HepG2 (cell line): ENCODE data around the gene PRIMPOL. TPM values are rescaled to one million over a fixed set of nuclear protein-coding genes. Genes with fewer than 3 reads are reported as not detected.

Experiments used
- ATAC-seq: fragments of 200-7000 bp; cut with Tn5 transposase; 3 replicates; pipeline ENCODE4 v1.9.1; 2020; ENCODE audit warnings: mild to moderate bottlenecking, moderate library complexity
- BruUV-seq: library from RNA; stranded (reverse); fragments of 400-500 nt; replicated peaks from 2 replicates; lab custom pipeline; 2021; lab: Mats Ljungman, UMichigan
- CTCF ChIA-PET: fragments of 300-600 bp; formaldehyde crosslinking; extraction: SDS; loops from one replicate; lab custom pipeline; 2021; ENCODE audit warnings: low total read pairs, inconsistent platforms, low intra/inter-chr PET ratio; lab: Yijun Ruan, JAX
- POLR2A ChIA-PET: fragments of 350-600 bp; sonication (Branson Sonifier 250); formaldehyde crosslinking; loops from one replicate; lab custom pipeline; 2020; ENCODE audit warnings: antibody characterized with exemption, inconsistent platforms; lab: Yijun Ruan, JAX
- DNase-seq: peaks from one replicate; pipeline ENCODE4 v3.0.0-alpha.2; 2015; ENCODE audit warnings: low spot score
- FAIRE-seq: peaks from 3 replicates; lab custom pipeline; 2011; peaks lifted over from hg19 to GRCh38; lab: Jason Lieb, UNC
- H2AFZ ChIP-seq: one replicate; pipeline ENCODE4 v1.6.1; 2011; ENCODE audit warnings: low read length, inconsistent platforms
- H3K27ac ChIP-seq: fragments of 300-600 bp; 3 replicates; pipeline ENCODE4 v1.8.0; 2011; ENCODE audit warnings: mixed run types, mild to moderate bottlenecking, mixed read lengths, low read length, inconsistent platforms; ENCODE audit not compliant: insufficient read depth; ENCODE audit errors: extremely low read length
- H3K27me3 ChIP-seq, 2 experiments: fragments of 200-600 bp in 1 of 2; 2 replicates in 1 of 2; 3 replicates in 1 of 2; pipeline versions ENCODE4 v1.6.0 to v1.8.0; 2011; ENCODE audit warnings: low read length in 2 of 2, mild to moderate bottlenecking in 2 of 2, moderate library complexity in 2 of 2, inconsistent platforms in 1 of 2; ENCODE audit not compliant: insufficient read depth in 2 of 2, control insufficient read depth in 1 of 2
- H3K36me3 ChIP-seq, 2 experiments: fragments of 200-600 bp in 1 of 2; replicated peaks in 1 of 2; 2 replicates in 1 of 2; 3 replicates in 1 of 2; pipeline versions ENCODE4 v1.5.1 to v1.8.0; 2011; ENCODE audit warnings: low read length in 2 of 2, inconsistent platforms in 1 of 2; ENCODE audit not compliant: insufficient read depth in 2 of 2, control insufficient read depth in 1 of 2
- H3K4me1 ChIP-seq: 2 replicates; pipeline ENCODE4 v1.5.1; 2012; ENCODE audit warnings: low read length, inconsistent platforms; ENCODE audit not compliant: insufficient read depth
- H3K4me2 ChIP-seq: 2 replicates; pipeline ENCODE4 v1.6.0; 2011; ENCODE audit warnings: low read depth, low read length, inconsistent platforms
- H3K4me3 ChIP-seq, 3 experiments: fragments of 200-600 bp in 1 of 3; sonication (generic), shearing (Covaris generic) in 1 of 3; replicated peaks in 1 of 3; 2 replicates each; pipeline ENCODE4 v1.5.1; 2011 to 2016; ENCODE audit warnings: low read length in 3 of 3, inconsistent platforms in 2 of 3, low read depth in 2 of 3, mild to moderate bottlenecking in 2 of 3, control low read depth in 1 of 3, mixed read lengths in 1 of 3; ENCODE audit not compliant: insufficient read depth in 1 of 3
- H3K79me2 ChIP-seq: one replicate; pipeline ENCODE4 v1.6.1; 2011; ENCODE audit warnings: low read length, inconsistent platforms; ENCODE audit not compliant: insufficient read depth
- H3K9ac ChIP-seq: 2 replicates; pipeline ENCODE4 v1.6.0; 2011; ENCODE audit warnings: mild to moderate bottlenecking, low read depth, low read length, inconsistent platforms; ENCODE audit not compliant: insufficient read depth
- H3K9me3 ChIP-seq: 2 replicates; pipeline ENCODE4 v1.5.1; 2012; ENCODE audit warnings: mild to moderate bottlenecking, low read length
- H4K20me1 ChIP-seq: 2 replicates; pipeline ENCODE4 v1.6.0; 2011; ENCODE audit warnings: inconsistent platforms, mild to moderate bottlenecking, low read length, moderate library complexity; ENCODE audit not compliant: insufficient read depth
- CEBPG ChIP-seq: IDR thresholded peaks from 2 replicates; pipeline ENCODE4 v1.6.1; 2016
- DMAP1 ChIP-seq: IDR thresholded peaks from 2 replicates; pipeline ENCODE4 v1.6.1; 2016
- HOXA7 ChIP-seq: sonication (generic); formaldehyde crosslinking; IDR thresholded peaks from 2 replicates; pipeline ENCODE4 v1.8.1; 2022; ENCODE audit warnings: mild to moderate bottlenecking, missing genetic modification reagents, moderate library complexity
- IRX3 ChIP-seq: sonication (generic); formaldehyde crosslinking; IDR thresholded peaks from 2 replicates; pipeline ENCODE4 v1.8.1; 2023; ENCODE audit warnings: mild to moderate bottlenecking, low read depth, missing genetic modification reagents, borderline replicate concordance
- ISL2 ChIP-seq: sonication (generic); formaldehyde crosslinking; IDR thresholded peaks from 2 replicates; pipeline ENCODE4 v1.5.0; 2020; ENCODE audit warnings: missing genetic modification reagents
- MYNN ChIP-seq: sonication (generic); formaldehyde crosslinking; IDR thresholded peaks from 2 replicates; pipeline ENCODE4 v1.4.0; 2020; ENCODE audit warnings: mild to moderate bottlenecking, low read depth, missing genetic modification reagents
- NR2F6 ChIP-seq, 2 experiments: IDR thresholded peaks; 2 replicates each; pipeline ENCODE4 v1.6.1; 2016; ENCODE audit warnings: antibody characterized with exemption in 1 of 2, mild to moderate bottlenecking in 1 of 2
- SMARCE1 ChIP-seq: fragments of 450-650 bp; IDR thresholded peaks from 2 replicates; pipeline ENCODE4 v1.6.1; 2017; ENCODE audit warnings: borderline replicate concordance
- SMYD3 ChIP-seq: sonication (generic); formaldehyde crosslinking; IDR thresholded peaks from 2 replicates; pipeline ENCODE4 v1.8.1; 2023; ENCODE audit warnings: mild to moderate bottlenecking, missing genetic modification reagents
- SNAPC2 ChIP-seq: sonication (generic); formaldehyde crosslinking; IDR thresholded peaks from 2 replicates; pipeline ENCODE4 v1.8.1; 2022; ENCODE audit warnings: mild to moderate bottlenecking, missing genetic modification reagents
- THRA ChIP-seq: sonication (generic); formaldehyde crosslinking; IDR thresholded peaks from 2 replicates; pipeline ENCODE4 v1.4.0; 2020; ENCODE audit warnings: missing genetic modification reagents, borderline replicate concordance
- TMF1 ChIP-seq: sonication (generic); formaldehyde crosslinking; IDR thresholded peaks from 2 replicates; pipeline ENCODE4 v1.8.1; 2022; ENCODE audit warnings: low read depth, missing genetic modification reagents
- ZEB1 ChIP-seq: IDR thresholded peaks from 2 replicates; pipeline ENCODE4 v1.6.1; 2012; ENCODE audit warnings: mild to moderate bottlenecking, low read depth, inconsistent platforms; ENCODE audit not compliant: insufficient replicate concordance
- ZNF326 ChIP-seq: sonication (generic); formaldehyde crosslinking; IDR thresholded peaks from 2 replicates; pipeline ENCODE4 v1.4.0; 2020; ENCODE audit warnings: missing genetic modification reagents, borderline replicate concordance
- ZNF329 ChIP-seq: sonication (generic); formaldehyde crosslinking; IDR thresholded peaks from 2 replicates; pipeline ENCODE4 v1.9.0; 2021; ENCODE audit warnings: low read depth, mild to moderate bottlenecking, missing genetic modification reagents
- ZNF354B ChIP-seq: sonication (generic); formaldehyde crosslinking; IDR thresholded peaks from 2 replicates; pipeline ENCODE4 v1.8.0; 2022; ENCODE audit warnings: mild to moderate bottlenecking, missing genetic modification reagents
- WGBS: methylation state at CpG from one replicate; pipeline ENCODE4 v1.1.6; 2017; ENCODE audit warnings: low lambda C conversion rate; 5-methylcytosine and 5-hydroxymethylcytosine counted together
- in situ Hi-C: cut with HindIII; loops from 2 replicates; pipeline ENCODE4 v1.10.0; 2017; ENCODE audit warnings: low pct_unique_long_range_greater_than_20kb; ENCODE audit not compliant: extremely low pct_ligation_motif_present
- intact Hi-C: fragments of 100-400 bp; cut with micrococcal nuclease; formaldehyde crosslinking; loops from one replicate; pipeline ENCODE4 v1.10.0; 2022; ENCODE audit not compliant: unreplicated experiment
- polyA plus RNA-seq, 8 experiments: library from polyadenylated mRNA; depleted of rRNA in 3 of 8; stranded (reverse) in 7 of 8; unstranded in 1 of 8; fragments of >200 nt; fragmentation: Illumina TruSeq in 4 of 8; extraction: Trizol in 4 of 8; gene quantifications; 2 replicates each; pipeline versions ENCODE4 v1.2.1 to v1.2.3, GENCODE V29; 2011 to 2016; ENCODE audit warnings: low read depth in 4 of 8, missing spikeins in 1 of 8, mixed read lengths in 1 of 8; ENCODE audit not compliant: insufficient read depth in 1 of 8
- total RNA-seq, 5 experiments: library from RNA; depleted of rRNA; stranded (reverse); fragments of >200 nt; fragmentation: Illumina TruSeq; extraction: Trizol; gene quantifications; 2 replicates each; pipeline ENCODE4 v1.2.3, GENCODE V29; 2016; ENCODE audit warnings: low read depth in 1 of 5
- TF ChIP-seq, protein P1 (sequence below): sonication (generic); formaldehyde crosslinking; IDR thresholded peaks from 2 replicates; pipeline ENCODE4 v1.4.0; 2020; ENCODE audit warnings: missing genetic modification reagents
- TF ChIP-seq, protein P2 (sequence below): IDR thresholded peaks from 2 replicates; pipeline ENCODE4 v1.6.1; 2016; ENCODE audit warnings: control low read depth

Gene PRIMPOL
- total and polyA plus RNA-seq, 2 of the 13 experiments (the other 11 are each of a cell fraction or from before 2014, with no cell fraction given) = 7.3 to 11.0 TPM

GRCh38 chr4:184648313-184649025, 1.1 kb upstream of the PRIMPOL start:
- no peaks in the 10 kb centered on the region for H3K36me3 ChIP-seq
- peaks cover 10% of the 10 kb centered on the region; the same call in 1 of the 2 replicates for H4K20me1 ChIP-seq
- in situ Hi-C loops = no loop called here
- ChIA-PET CTCF (no interaction called here), POLR2A (interaction anchor here (0.7 to 4.3 kb wide), 13 partner anchors 9 to 249 kb away, joined by 3 to 48 read pairs (median 5); partner anchors contain the start of genes CENPU and IRF2)
- H3K9ac ChIP-seq = peak overlapping the region; percentile 89
- DNase-seq (peak; percentile 34), ATAC-seq (peak; percentile 58), FAIRE-seq (no peak)
- H3K79me2 ChIP-seq = peaks cover 60% of the 10 kb centered on the region
- peaks cover 56% of the 10 kb centered on the region for H3K4me1 ChIP-seq
- H3K27me3 ChIP-seq = no peaks in the 10 kb centered on the region; a peak in 1 of 5 replicates
- no peaks in the 10 kb centered on the region for H3K9me3 ChIP-seq
- intact Hi-C loops = loop anchor here (2.0 to 10.0 kb wide), 4 partner anchors 22 to 384 kb away; partner anchors contain the start of gene IRF2
- peak overlapping the region; percentile 88 for H3K27ac ChIP-seq
- peak overlapping the region; percentile 84 to 92 (median 86) for H3K4me3 ChIP-seq
- H3K4me2 ChIP-seq = peak overlapping the region; percentile 94
- BruUV-seq = no TSS peak
- under 1% methylated on average over 22 of the region's 52 CpGs for WGBS
- no peak overlapping the region for H2AFZ ChIP-seq
- TF ChIP-seq IRX3 (CRISPR knock-in tag) = no peak
- no peak for TF ChIP-seq MYNN (CRISPR knock-in tag)
- TF ChIP-seq, protein P1, sequence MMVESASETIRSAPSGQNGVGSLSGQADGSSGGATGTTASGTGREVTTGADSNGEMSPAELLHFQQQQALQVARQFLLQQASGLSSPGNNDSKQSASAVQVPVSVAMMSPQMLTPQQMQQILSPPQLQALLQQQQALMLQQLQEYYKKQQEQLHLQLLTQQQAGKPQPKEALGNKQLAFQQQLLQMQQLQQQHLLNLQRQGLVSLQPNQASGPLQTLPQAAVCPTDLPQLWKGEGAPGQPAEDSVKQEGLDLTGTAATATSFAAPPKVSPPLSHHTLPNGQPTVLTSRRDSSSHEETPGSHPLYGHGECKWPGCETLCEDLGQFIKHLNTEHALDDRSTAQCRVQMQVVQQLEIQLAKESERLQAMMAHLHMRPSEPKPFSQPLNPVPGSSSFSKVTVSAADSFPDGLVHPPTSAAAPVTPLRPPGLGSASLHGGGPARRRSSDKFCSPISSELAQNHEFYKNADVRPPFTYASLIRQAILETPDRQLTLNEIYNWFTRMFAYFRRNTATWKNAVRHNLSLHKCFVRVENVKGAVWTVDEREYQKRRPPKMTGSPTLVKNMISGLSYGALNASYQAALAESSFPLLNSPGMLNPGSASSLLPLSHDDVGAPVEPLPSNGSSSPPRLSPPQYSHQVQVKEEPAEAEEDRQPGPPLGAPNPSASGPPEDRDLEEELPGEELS (CRISPR knock-in tag) = no peak
- TF ChIP-seq SMYD3 (CRISPR knock-in tag) = no peak
- peak; percentile 27 for TF ChIP-seq ZEB1
- no peak for TF ChIP-seq ZNF329 (CRISPR knock-in tag)
- no peak for TF ChIP-seq CEBPG
- TF ChIP-seq HOXA7 (CRISPR knock-in tag) = no peak
- TF ChIP-seq ZNF326 (CRISPR knock-in tag) = no peak
- 0 out of 2 replicates have a peak, but pooled peaks have one; percentile 37 for TF ChIP-seq TMF1
- no peak for TF ChIP-seq SMARCE1
- TF ChIP-seq ISL2 = no peak
- TF ChIP-seq, protein P2, sequence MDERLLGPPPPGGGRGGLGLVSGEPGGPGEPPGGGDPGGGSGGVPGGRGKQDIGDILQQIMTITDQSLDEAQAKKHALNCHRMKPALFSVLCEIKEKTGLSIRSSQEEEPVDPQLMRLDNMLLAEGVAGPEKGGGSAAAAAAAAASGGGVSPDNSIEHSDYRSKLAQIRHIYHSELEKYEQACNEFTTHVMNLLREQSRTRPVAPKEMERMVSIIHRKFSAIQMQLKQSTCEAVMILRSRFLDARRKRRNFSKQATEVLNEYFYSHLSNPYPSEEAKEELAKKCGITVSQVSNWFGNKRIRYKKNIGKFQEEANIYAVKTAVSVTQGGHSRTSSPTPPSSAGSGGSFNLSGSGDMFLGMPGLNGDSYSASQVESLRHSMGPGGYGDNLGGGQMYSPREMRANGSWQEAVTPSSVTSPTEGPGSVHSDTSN (CRISPR knock-in tag) = no peak
- no peak for TF ChIP-seq THRA (CRISPR knock-in tag)
- no peak for TF ChIP-seq DMAP1 (CRISPR knock-in tag)
- TF ChIP-seq ZNF354B = no peak
- no peak for TF ChIP-seq SNAPC2 (CRISPR knock-in tag)
- no peak for TF ChIP-seq NR2F6 (IDR thresholded peaks at IDR 0.05)
- TF ChIP-seq NR2F6 (CRISPR knock-in tag; IDR thresholded peaks at IDR 0.05) = no peak
